ENCODE data around the gene TMPRSS6. TPM values are rescaled to one million over a fixed set of nuclear protein-coding genes. Genes with fewer than 3 reads are reported as not detected.

Gene TMPRSS6
- total RNA-seq, 4 donors from 2014 or later: 0.27 to 0.88 TPM; not detected in 2

DNA sequence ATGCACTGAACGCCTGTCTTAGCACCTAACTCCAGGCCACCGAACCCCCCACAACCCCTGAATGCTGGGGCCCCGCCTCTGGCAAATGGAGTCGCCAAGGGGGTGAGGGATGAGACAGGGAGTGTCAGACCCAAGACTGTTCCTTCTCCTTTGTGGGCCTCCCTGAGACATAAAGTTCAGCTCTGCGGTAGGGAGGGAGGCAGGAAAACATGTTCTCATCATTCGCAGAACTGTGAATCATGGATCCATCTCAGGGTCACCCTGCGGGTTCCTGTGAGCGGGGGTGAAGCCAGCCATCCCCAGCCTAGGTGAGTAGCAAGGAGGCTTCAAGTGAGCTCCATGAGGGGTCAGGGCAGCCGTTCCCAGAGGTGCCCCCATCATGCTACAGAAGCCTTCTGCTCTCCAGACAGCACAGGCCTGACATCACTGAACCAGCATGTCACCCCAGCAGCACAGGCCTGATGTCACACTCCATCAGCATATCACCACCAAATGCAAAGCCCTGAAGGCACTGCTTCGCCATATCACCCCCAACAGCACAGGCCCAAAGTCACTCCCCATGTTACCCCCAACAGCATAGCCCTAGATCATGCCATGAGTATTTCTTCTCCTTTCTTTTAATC lies 27.2 kb downstream of the TMPRSS6 start:
- peaks cover 0 to 9% (median 0%) of the 10 kb centered on the region in 4 donors for H3K4me1 ChIP-seq
- H3K36me3 ChIP-seq: no peaks in the 10 kb centered on the region
- TF ChIP-seq, protein P1, sequence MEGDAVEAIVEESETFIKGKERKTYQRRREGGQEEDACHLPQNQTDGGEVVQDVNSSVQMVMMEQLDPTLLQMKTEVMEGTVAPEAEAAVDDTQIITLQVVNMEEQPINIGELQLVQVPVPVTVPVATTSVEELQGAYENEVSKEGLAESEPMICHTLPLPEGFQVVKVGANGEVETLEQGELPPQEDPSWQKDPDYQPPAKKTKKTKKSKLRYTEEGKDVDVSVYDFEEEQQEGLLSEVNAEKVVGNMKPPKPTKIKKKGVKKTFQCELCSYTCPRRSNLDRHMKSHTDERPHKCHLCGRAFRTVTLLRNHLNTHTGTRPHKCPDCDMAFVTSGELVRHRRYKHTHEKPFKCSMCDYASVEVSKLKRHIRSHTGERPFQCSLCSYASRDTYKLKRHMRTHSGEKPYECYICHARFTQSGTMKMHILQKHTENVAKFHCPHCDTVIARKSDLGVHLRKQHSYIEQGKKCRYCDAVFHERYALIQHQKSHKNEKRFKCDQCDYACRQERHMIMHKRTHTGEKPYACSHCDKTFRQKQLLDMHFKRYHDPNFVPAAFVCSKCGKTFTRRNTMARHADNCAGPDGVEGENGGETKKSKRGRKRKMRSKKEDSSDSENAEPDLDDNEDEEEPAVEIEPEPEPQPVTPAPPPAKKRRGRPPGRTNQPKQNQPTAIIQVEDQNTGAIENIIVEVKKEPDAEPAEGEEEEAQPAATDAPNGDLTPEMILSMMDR (IDR thresholded peaks at IDR 0.05): no peak
- no peak for TF ChIP-seq POLR2A (IDR thresholded peaks at IDR 0.05)
- DNase-seq: no peak
- no peaks in the 10 kb centered on the region for H3K9me3 ChIP-seq
- no peaks in the 10 kb centered on the region for H3K27me3 ChIP-seq
- no peak overlapping the region for H3K27ac ChIP-seq
- no peak overlapping the region for H3K4me3 ChIP-seq

DNA sequence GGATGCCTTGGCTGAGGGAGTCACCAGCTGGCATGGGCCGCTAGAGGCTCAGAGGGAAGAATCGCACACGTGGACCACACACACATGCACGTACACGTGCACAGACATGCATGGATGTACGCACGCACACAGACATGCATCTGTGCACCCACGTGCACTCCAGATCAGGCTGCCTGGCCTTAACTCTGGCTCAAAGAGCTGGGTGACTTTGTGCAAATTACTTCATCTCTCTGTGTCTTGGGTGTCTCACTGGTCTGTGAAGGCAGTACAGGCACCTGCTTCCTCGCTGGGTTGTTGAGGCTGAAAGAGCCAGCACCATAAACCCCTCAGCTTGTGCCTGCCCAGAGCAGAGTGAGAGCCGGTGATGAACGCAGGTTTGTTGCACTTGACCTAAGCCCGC lies 28.7 kb downstream of the TMPRSS6 start:
- no peaks in the 10 kb centered on the region for H3K36me3 ChIP-seq
- no peaks in the 10 kb centered on the region for H3K27me3 ChIP-seq
- no peaks in the 10 kb centered on the region for H3K9me3 ChIP-seq
- H3K27ac ChIP-seq: no peak overlapping the region
- TF ChIP-seq POLR2A (IDR thresholded peaks at IDR 0.05): no peak
- TF ChIP-seq, protein P1 (IDR thresholded peaks at IDR 0.05): no peak
- H3K4me1 ChIP-seq: peaks cover 0 to 9% (median 0%) of the 10 kb centered on the region in 4 donors
- H3K4me3 ChIP-seq: no peak overlapping the region
- no peak for DNase-seq

DNA sequence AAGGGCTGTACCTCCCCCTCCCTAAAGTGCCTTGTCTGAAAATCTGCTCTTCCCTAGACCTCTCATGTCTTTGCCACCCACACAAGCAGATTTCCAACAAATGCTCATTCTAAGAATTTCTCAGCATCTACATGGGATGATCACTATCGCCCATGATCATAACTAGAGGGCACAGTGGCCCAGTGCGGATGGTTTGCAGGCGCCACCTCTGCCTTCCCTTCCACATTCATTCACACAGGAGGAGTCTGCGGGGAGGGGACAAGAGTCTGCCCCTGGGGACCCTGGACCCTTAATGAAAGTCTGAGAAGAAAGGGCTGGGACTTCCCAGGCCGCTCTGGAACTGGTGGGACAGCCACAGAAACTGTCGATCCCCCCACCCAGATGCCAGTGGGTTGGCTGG lies 29.1 kb downstream of the TMPRSS6 start:
- H3K36me3 ChIP-seq: no peaks in the 10 kb centered on the region
- H3K9me3 ChIP-seq: no peaks in the 10 kb centered on the region
- peak overlapping the region in 2 of 4 donors; percentile 43 to 66 for H3K27ac ChIP-seq
- H3K4me3 ChIP-seq: no peak overlapping the region
- peaks cover 0 to 9% (median 0%) of the 10 kb centered on the region in 4 donors for H3K4me1 ChIP-seq
- H3K27me3 ChIP-seq: no peaks in the 10 kb centered on the region
- no peak for DNase-seq
- TF ChIP-seq, protein P1 (IDR thresholded peaks at IDR 0.05): no peak
- no peak for TF ChIP-seq POLR2A (IDR thresholded peaks at IDR 0.05)

DNA sequence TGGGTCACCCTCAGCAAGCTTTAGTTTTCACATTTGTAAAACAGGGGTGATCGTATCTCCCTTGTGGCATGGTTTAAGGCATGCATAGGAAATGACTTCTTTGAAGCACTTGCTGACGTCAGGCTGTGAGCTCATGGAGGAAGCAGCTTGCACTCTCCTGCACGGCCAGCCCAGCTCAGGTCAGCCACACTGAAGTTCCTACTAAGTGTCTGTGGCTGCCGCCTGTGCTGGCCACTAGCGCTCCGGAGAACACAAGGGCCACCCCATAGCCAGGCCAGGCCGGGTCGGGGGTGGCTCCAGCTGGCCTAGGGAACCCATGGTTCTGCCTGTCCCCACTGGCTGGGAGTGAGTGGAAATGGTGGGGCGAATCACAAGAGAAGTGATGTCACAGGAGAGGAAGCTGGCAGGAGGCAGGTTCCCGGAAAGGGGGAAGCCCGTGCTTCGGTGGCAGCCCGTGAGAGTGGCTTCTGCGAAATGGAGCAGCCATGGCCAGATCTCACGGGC lies 29.8 kb downstream of the TMPRSS6 start:
- TF ChIP-seq POLR2A (IDR thresholded peaks at IDR 0.05): no peak
- TF ChIP-seq, protein P1 (IDR thresholded peaks at IDR 0.05): no peak
- Histone ChIP-seq H3K27me3 (no peaks in the 10 kb centered on the region), H3K9me3 (no peaks in the 10 kb centered on the region), H3K27ac (peak overlapping the region; percentile 43 to 66 (median 49)), H3K36me3 (no peaks in the 10 kb centered on the region), H3K4me1 (peaks cover 0 to 9% (median 0%) of the 10 kb centered on the region in 4 donors), H3K4me3 (no peak overlapping the region)
- DNase-seq: peak in 2 of 3 donors; percentile 67 to 86

DNA sequence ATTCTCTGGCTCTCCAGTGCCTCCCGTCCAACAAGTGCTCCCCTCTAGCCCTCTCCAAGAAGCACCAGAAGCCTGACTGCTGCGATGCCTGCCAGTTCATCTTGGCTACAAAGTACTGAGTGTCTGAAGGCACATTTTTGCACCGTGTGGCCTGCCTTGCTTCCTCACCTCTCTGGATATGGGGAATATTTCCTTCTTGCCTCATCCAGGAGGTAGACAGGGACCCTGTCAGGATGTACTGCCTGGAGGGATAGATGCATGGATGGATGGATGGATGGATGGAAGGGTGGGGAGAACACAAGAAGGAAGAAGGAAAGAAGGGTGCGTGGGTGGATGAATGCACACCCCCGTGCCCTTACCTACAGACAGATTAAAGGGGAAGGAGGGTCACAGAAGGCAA lies 30.4 kb downstream of the TMPRSS6 start:
- H3K9me3 ChIP-seq: no peaks in the 10 kb centered on the region
- H3K27ac ChIP-seq: peak overlapping the region in 3 of 4 donors; percentile 43 to 66 (median 53)
- H3K36me3 ChIP-seq: no peaks in the 10 kb centered on the region
- DNase-seq: no peak
- no peaks in the 10 kb centered on the region for H3K27me3 ChIP-seq
- H3K4me1 ChIP-seq: peaks cover 0 to 9% (median 0%) of the 10 kb centered on the region in 4 donors
- H3K4me3 ChIP-seq: no peak overlapping the region
- TF ChIP-seq, protein P1 (IDR thresholded peaks at IDR 0.05): no peak
- TF ChIP-seq POLR2A (IDR thresholded peaks at IDR 0.05): no peak

Data from Peyer's patch (tissue), 4 donors.